Inflammatory macrophage treated with lipopolysaccharide for 1 hour (primary cell): ENCODE results near the gene SHISAL2A.
"Not testable (repeated sequence)": the region's sequence is repeated elsewhere in the genome, so short reads cannot be mapped to it uniquely, and the experiment has no call there.

Source experiments
- DNase-seq, 2 donors: peaks; one replicate each; pipeline ENCODE4 v3.0.0-alpha.2; 2020 to 2022

Gene SHISAL2A

DNA sequence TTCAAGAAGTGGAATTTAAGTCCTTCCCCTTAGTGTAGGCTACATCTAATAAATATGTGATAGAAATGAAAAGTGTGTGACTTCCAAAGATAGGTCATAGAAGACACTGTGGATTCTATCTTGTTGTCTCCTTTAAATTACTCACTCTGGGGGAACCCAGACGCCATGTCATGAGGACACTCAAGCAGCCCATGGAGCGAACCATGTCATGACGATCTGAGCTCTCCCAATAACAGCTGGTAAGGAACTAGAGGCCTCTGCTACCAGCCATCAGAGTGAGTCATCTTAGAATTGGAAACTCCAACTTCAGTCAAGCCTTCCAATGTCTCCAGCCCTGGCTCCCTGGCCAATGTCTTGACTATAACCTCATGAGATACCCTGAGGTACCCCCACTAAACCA is 58.9 kb downstream of the SHISAL2A start:
- DNase-seq = peak; percentile 66 to 83

DNA sequence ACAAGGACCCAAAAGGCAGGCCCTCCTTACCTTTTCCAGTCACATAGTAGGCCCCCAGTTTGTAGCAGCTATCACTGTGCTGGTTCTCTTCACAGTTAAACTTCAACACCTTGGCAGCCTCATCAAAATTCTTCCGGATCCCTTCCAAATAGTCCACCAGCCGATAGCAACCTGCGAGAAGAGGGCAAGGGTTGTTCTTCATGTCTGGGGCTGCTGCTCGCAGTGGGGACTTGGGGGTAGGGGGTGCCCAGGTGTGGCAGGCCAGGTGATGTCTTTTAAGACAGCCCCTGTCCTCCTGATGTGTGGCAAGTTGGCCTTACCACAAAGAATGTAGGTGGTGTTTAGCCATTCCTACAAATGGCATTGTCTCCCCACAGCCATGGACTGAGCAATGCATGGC is 59.7 kb downstream of the SHISAL2A start:
- DNase-seq = no peak

DNA sequence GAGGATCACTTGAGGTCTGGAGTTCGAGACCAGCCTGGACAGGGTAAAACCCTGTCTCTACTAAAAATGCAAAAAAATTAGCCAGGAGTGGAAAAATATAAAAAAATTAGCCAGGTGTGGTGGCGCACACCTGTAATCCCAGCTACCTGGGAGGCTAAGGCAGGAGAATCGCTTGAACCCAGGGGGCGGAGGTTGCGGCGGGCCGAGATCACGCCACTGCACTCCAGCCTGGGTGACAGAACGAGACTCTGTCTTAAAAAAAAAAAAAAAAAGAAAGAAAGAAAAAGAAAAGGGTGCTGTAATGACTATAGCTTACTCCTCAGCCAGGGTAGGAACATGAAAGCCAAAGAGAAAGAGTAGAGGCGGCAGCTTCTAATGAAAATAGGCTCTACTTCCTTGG is 60.4 kb downstream of the SHISAL2A start:
- DNase-seq = not testable (repeated sequence)

DNA sequence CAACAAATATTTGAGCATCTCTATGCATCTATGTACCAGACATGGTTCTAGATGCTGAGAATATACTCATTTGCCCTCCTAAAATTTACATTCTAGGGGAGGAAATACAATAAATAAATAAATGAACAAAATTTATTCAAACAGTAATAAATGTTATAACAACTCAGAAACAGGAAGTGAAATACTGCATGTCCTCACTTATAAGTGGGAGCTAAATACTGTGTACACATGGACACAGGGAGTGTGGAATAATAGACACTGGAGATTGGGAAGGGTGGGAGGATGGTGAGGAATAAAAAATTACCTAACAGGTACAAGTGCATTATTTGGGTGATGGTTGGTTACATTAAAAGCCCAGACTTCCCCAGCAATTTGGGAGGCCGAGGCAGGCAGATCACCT is 60.9 kb downstream of the SHISAL2A start:
- DNase-seq = no peak

DNA sequence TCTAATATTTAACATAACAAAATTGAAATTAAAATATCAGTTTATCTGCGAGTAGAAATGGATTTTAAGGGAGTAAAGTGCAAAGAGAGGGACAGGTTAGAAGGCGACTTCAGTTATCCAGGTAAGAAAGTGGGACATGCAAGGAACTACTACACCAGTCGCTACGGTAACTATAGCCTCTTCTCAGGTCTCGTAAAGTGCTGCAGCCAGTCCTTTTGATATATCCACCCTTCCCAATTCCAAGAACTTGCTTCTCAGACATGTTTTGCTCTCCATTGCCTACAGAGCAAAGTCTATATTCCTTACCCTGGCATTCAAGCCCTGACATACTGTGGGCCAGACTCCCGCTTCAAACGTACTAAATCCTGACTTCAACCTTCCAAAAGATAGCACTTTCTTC is 62.7 kb downstream of the SHISAL2A start:
- DNase-seq = no peak

DNA sequence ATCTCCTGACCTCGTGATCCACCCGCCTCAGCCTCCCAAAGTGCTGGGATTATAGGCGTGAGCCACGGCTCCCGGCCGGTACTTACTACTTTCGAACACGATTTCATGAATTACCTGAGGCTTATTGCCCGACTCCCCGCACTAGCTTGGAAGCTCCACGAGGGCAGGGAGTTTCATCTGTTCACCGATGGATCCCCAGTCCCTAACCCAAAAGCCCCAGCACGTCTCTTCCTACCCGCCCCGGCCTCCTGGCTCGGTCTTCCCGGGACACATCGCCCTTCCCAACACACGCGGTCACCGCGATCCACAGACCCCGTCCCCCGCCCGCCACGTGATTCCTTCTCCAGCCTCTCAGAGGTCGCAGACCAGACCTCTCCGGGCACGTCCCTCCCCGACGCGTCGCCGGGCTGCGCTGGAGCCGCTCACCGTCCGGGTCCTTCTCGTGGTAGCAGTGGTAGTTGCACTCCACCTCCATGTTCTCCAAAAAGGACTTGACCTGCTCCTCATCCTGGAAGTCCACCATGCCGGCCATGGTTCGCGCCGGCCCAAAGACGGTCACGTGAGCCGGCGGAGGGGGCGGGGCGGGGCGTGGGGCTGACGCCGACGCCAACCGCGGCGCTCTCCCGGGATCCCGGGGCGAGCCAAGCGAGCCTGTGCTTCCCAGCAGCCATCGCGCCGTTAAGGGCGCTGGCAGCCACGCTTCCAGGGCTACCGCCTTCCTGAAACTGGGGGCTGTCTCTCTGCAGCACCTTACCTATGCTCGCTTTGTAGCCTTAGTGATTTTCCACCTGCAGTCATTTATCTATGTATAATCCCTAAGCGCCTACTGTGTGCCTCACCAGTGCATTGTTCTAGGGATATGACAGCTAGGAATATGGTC is 65.1 kb downstream of the SHISAL2A start, which contains the start of gene COA7:
TSS of gene COA7 (minus strand) at position 553 of the 880 bp plus-strand sequence. CDS start at position 532, 21 bp downstream.
- peak; percentile 72 to 85 for DNase-seq

DNA sequence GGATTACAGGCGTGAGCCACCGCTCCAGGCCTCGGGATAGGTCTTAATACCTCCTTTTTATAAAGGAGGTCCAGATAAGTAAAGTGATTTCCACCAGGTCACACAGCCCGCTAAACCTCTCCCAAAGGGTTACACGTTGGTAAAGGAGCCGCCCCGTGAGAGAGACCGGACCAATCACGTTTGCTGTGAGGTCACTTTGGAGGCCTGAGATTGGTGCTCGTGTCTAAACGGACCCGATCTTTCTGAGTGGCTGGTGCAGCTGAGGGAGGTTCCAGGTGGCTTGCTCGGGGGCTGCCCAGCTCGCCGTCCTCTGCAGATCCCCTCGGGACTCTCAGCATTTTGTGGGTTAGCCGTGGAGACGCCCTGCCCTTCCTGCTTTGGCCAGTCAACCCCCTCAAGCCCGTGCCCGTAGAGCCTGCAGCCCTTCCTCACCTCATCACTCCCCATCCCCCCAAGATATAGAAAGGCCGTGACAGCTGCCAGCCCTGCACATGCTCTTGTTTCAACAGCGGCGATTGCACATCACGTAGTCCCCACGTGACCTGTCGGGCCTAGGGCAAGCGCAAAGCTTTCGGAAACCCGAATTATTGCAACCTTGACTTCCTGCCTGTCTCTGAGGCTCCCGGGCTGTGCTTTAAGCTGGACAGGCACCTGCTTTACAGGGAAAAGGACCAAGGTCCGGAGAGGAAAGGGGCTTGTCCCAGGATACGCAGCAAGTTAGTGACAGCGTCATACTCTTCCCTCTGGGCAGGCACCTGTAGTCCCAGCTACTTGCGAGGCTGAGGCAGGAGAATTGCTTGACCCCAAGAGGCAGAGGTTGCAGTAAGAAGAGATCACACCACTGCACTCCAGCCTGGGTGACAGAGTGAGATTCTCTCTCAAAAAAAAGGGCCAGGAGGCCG is 70.2 kb downstream of the SHISAL2A start:
- DNase-seq = peak; percentile 89 to 90

DNA sequence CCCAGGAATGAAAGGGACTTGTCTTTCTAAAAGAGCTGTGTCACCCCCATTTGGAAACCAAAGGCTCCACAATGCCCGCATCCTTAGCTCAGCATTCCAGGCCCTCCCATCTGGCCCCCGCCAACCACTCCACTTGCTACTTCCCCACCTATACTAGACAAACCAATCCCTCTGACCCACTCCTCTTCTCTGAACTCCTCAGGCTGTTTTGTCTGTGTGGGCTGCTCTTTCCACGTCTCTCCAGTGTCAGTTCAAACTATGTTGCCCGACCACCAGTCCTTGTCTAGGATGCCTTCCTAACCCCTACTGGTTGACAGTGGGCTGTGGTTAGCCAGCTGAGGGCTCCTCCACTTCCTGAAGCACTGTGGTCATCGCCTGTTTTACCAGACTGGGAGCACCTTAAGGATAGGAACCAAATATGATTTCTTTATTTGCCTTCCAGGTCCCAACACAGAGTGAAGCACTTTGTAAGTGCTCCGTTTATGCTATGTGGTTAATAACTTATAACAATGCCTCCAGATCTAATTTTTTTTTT is 73.2 kb downstream of the SHISAL2A start:
- no peak for DNase-seq
